ACC112 (cell line): ENCODE data around the gene CIC.

Experiments
- H2AFZ ChIP-seq: fragments of 200-600 bp; sonication (generic); one replicate; pipeline ENCODE4 v1.6.0; 2017; ENCODE audit warnings: antibody characterized with exemption, low read length; ENCODE audit not compliant: unreplicated experiment
- H3K27ac ChIP-seq: fragments of 200-600 bp; sonication (generic); 2 replicates; pipeline ENCODE4 v1.5.1; 2014; ENCODE audit warnings: low read depth, mild to moderate bottlenecking, antibody characterized with exemption, low read length, moderate library complexity
- H3K27me3 ChIP-seq: fragments of 200-600 bp; sonication (generic); 2 replicates; pipeline ENCODE4 v1.6.1; 2014; ENCODE audit warnings: mild to moderate bottlenecking, antibody characterized with exemption, low read length, moderate library complexity, mixed read lengths; ENCODE audit not compliant: insufficient read depth
- H3K36me3 ChIP-seq: fragments of 200-600 bp; sonication (generic); 2 replicates; pipeline ENCODE4 v1.6.1; 2016; ENCODE audit warnings: mild to moderate bottlenecking, antibody characterized with exemption, low read length, moderate library complexity, mixed read lengths; ENCODE audit not compliant: insufficient read depth
- H3K4me1 ChIP-seq: fragments of 200-600 bp; sonication (generic); one replicate; pipeline ENCODE4 v1.6.1; 2016; ENCODE audit warnings: low read length, mixed read lengths; ENCODE audit not compliant: insufficient read depth, unreplicated experiment, control insufficient read depth
- H3K4me3 ChIP-seq: fragments of 200-600 bp; sonication (generic); 2 replicates; pipeline ENCODE4 v1.5.1; 2014; ENCODE audit warnings: mild to moderate bottlenecking, low read depth, low read length
- H3K79me2 ChIP-seq: fragments of 200-600 bp; sonication (generic); one replicate; pipeline ENCODE4 v1.6.0; 2016; ENCODE audit warnings: low read length; ENCODE audit not compliant: control insufficient read depth, unreplicated experiment, insufficient read depth

Gene CIC

GRCh38 chr19:42285988-42286348 lies 16.9 kb downstream of the CIC start:
- H3K36me3 ChIP-seq, result 0 out of 2 replicates have a peak, but pooled peaks cover 5% of the 10 kb centered on the region
- peak overlapping the region; percentile 92 for H3K4me3 ChIP-seq
- no peak overlapping the region for H2AFZ ChIP-seq
- peaks cover 40% of the 10 kb centered on the region for H3K4me1 ChIP-seq
- H3K79me2 ChIP-seq, result peaks cover 13% of the 10 kb centered on the region
- no peaks in the 10 kb centered on the region for H3K27me3 ChIP-seq
- H3K27ac ChIP-seq, result no peak overlapping the region

GRCh38 chr19:42286349-42287016 lies 17.4 kb downstream of the CIC start:
- no peaks in the 10 kb centered on the region for H3K27me3 ChIP-seq
- H3K36me3 ChIP-seq, result 0 out of 2 replicates have a peak, but pooled peaks cover 5% of the 10 kb centered on the region
- H2AFZ ChIP-seq, result no peak overlapping the region
- H3K4me3 ChIP-seq, result peak overlapping the region; percentile 92; the same call in 1 of the 2 replicates
- H3K27ac ChIP-seq, result no peak overlapping the region
- H3K79me2 ChIP-seq, result peaks cover 10% of the 10 kb centered on the region
- H3K4me1 ChIP-seq, result peaks cover 36% of the 10 kb centered on the region

- peaks cover 29% of the 10 kb centered on the region for H3K4me1 ChIP-seq
- H3K36me3 ChIP-seq, result 0 out of 2 replicates have a peak, but pooled peaks cover 5% of the 10 kb centered on the region
- H3K4me3 ChIP-seq, result no peak overlapping the region
- no peaks in the 10 kb centered on the region for H3K27me3 ChIP-seq
- H2AFZ ChIP-seq, result no peak overlapping the region
- peaks cover 10% of the 10 kb centered on the region for H3K79me2 ChIP-seq
- no peak overlapping the region for H3K27ac ChIP-seq
Observed at GRCh38 chr19:42287017-42287826, 18.2 kb downstream of the CIC start.

GRCh38 chr19:42287827-42288107 lies 18.7 kb downstream of the CIC start:
- no peak overlapping the region for H2AFZ ChIP-seq
- no peak overlapping the region for H3K27ac ChIP-seq
- H3K79me2 ChIP-seq, result peaks cover 10% of the 10 kb centered on the region
- 0 out of 2 replicates have a peak, but pooled peaks cover 5% of the 10 kb centered on the region for H3K36me3 ChIP-seq
- no peaks in the 10 kb centered on the region for H3K27me3 ChIP-seq
- H3K4me1 ChIP-seq, result peaks cover 24% of the 10 kb centered on the region
- H3K4me3 ChIP-seq, result no peak overlapping the region

- H3K4me3 ChIP-seq, result no peak overlapping the region
- H2AFZ ChIP-seq, result no peak overlapping the region
- peaks cover 18% of the 10 kb centered on the region for H3K4me1 ChIP-seq
- H3K27me3 ChIP-seq, result no peaks in the 10 kb centered on the region
- H3K27ac ChIP-seq, result no peak overlapping the region
- 0 out of 2 replicates have a peak, but pooled peaks cover 5% of the 10 kb centered on the region for H3K36me3 ChIP-seq
- H3K79me2 ChIP-seq, result peaks cover 10% of the 10 kb centered on the region
Observed at GRCh38 chr19:42288387-42288786, 19.3 kb downstream of the CIC start.

GRCh38 chr19:42288881-42289555 lies 20.0 kb downstream of the CIC start:
- Histone ChIP-seq H3K36me3 (0 out of 2 replicates have a peak, but pooled peaks cover 5% of the 10 kb centered on the region), H3K79me2 (peaks cover 10% of the 10 kb centered on the region), H3K4me3 (no peak overlapping the region), H3K4me1 (peaks cover 17% of the 10 kb centered on the region), H3K27ac (no peak overlapping the region), H3K27me3 (no peaks in the 10 kb centered on the region), H2AFZ (no peak overlapping the region)

- Histone ChIP-seq H3K4me3 (no peak overlapping the region), H2AFZ (no peak overlapping the region), H3K27me3 (no peaks in the 10 kb centered on the region), H3K36me3 (0 out of 2 replicates have a peak, but pooled peaks cover 5% of the 10 kb centered on the region), H3K4me1 (peaks cover 17% of the 10 kb centered on the region), H3K27ac (no peak overlapping the region), H3K79me2 (peaks cover 9% of the 10 kb centered on the region)
Observed at GRCh38 chr19:42289556-42290041, 20.5 kb downstream of the CIC start.

- Histone ChIP-seq H3K4me1 (peaks cover 13% of the 10 kb centered on the region), H2AFZ (no peak overlapping the region), H3K79me2 (peaks cover 4% of the 10 kb centered on the region), H3K4me3 (no peak overlapping the region), H3K27me3 (no peaks in the 10 kb centered on the region), H3K27ac (no peak overlapping the region), H3K36me3 (0 out of 2 replicates have a peak, but pooled peaks cover 5% of the 10 kb centered on the region)
Observed at GRCh38 chr19:42290136-42290522, 21.1 kb downstream of the CIC start.

GRCh38 chr19:42290523-42291434 lies 21.7 kb downstream of the CIC start:
- Histone ChIP-seq H3K27me3 (no peaks in the 10 kb centered on the region), H3K79me2 (peaks cover 2% of the 10 kb centered on the region), H3K36me3 (0 out of 2 replicates have a peak, but pooled peaks cover 5% of the 10 kb centered on the region), H2AFZ (no peak overlapping the region), H3K4me1 (peaks cover 7% of the 10 kb centered on the region), H3K27ac (no peak overlapping the region), H3K4me3 (no peak overlapping the region)

- Histone ChIP-seq H3K36me3 (0 out of 2 replicates have a peak, but pooled peaks cover 5% of the 10 kb centered on the region), H3K4me1 (peaks cover under 1% of the 10 kb centered on the region), H3K27me3 (no peaks in the 10 kb centered on the region), H3K27ac (no peak overlapping the region), H3K4me3 (no peak overlapping the region), H2AFZ (no peak overlapping the region), H3K79me2 (no peaks in the 10 kb centered on the region)
Observed at GRCh38 chr19:42291435-42291810, 22.4 kb downstream of the CIC start.
